NCI-H774 (cell line): ENCODE results near the gene NTM.
A peak's percentile ranks its signal among the peaks of the same experiment; 100 is the strongest.

Experiments
- DNase-seq: peaks from one replicate; lab custom pipeline; 2025; lab: John Stamatoyannopoulos, UW

The NTM gene

GRCh38 chr11:132158091-132158490, 787.7 kb downstream of the NTM start:
- DNase-seq = peak; percentile 42

- DNase-seq = no peak
Measured at GRCh38 chr11:132158696-132159095, 788.3 kb downstream of the NTM start.

- no peak for DNase-seq
Measured at GRCh38 chr11:132161403-132162078, 791.1 kb downstream of the NTM start.

- DNase-seq = no peak
Measured at GRCh38 chr11:132168344-132168981, 798.0 kb downstream of the NTM start.

- DNase-seq = no peak
Measured at GRCh38 chr11:132171031-132171430, 800.6 kb downstream of the NTM start.

GRCh38 chr11:132174362-132175255, 804.2 kb downstream of the NTM start:
- DNase-seq = no peak

GRCh38 chr11:132177106-132177505, 806.7 kb downstream of the NTM start:
- no peak for DNase-seq

GRCh38 chr11:132184079-132184478, 813.7 kb downstream of the NTM start:
- DNase-seq = no peak

GRCh38 chr11:132185726-132186592, 815.5 kb downstream of the NTM start:
- DNase-seq = no peak

- no peak for DNase-seq
Measured at GRCh38 chr11:132186699-132187098, 816.3 kb downstream of the NTM start.

GRCh38 chr11:132187386-132187785, 817.0 kb downstream of the NTM start:
- no peak for DNase-seq

GRCh38 chr11:132187814-132188213, 817.4 kb downstream of the NTM start:
- DNase-seq = no peak

GRCh38 chr11:132196928-132197327, 826.5 kb downstream of the NTM start:
- DNase-seq = no peak

GRCh38 chr11:132200353-132200936, 830.0 kb downstream of the NTM start:
- peak; percentile 64 for DNase-seq

GRCh38 chr11:132202621-132203020, 832.2 kb downstream of the NTM start:
- no peak for DNase-seq

- DNase-seq = no peak
Measured at GRCh38 chr11:132205006-132205405, 834.6 kb downstream of the NTM start.

GRCh38 chr11:132205496-132205895, 835.1 kb downstream of the NTM start:
- DNase-seq = no peak

GRCh38 chr11:132206993-132207392, 836.6 kb downstream of the NTM start:
- no peak for DNase-seq

GRCh38 chr11:132208477-132209055, 838.2 kb downstream of the NTM start:
- no peak for DNase-seq

- DNase-seq = no peak
Measured at GRCh38 chr11:132211479-132211878, 841.1 kb downstream of the NTM start.

GRCh38 chr11:132217856-132218255, 847.4 kb downstream of the NTM start:
- no peak for DNase-seq
